H54 (cell line): Measurements from ENCODE around the gene CPB2.

ENCODE experiments used
- DNase-seq: peaks from one replicate; pipeline ENCODE4 v3.0.0; 2011; ENCODE audit warnings: low spot score, mixed read lengths; ENCODE audit not compliant: insufficient read length
- FAIRE-seq: peaks from 3 replicates; lab custom pipeline; 2011; peaks lifted over from hg19 to GRCh38; lab: Jason Lieb, UNC
- POLR2A ChIP-seq: IDR thresholded peaks from 2 replicates; pipeline ENCODE4 v1.6.1; 2011; ENCODE audit warnings: low read depth, mild to moderate bottlenecking, low read length

Gene CPB2

GRCh38 chr13:46032341-46032740, 72.5 kb downstream of the CPB2 start:
- TF ChIP-seq POLR2A: no peak
- DNase-seq: no peak
- FAIRE-seq: no peak

GRCh38 chr13:46031581-46032263, 73.1 kb downstream of the CPB2 start:
- no peak for TF ChIP-seq POLR2A
- no peak for FAIRE-seq
- no peak for DNase-seq

- no peak for TF ChIP-seq POLR2A
- DNase-seq: no peak
- FAIRE-seq: no peak
Measured at GRCh38 chr13:46025157-46025556, 79.7 kb downstream of the CPB2 start.

- no peak for DNase-seq
- no peak for FAIRE-seq
- no peak for TF ChIP-seq POLR2A
Measured at GRCh38 chr13:46022481-46022880, 82.4 kb downstream of the CPB2 start.

- FAIRE-seq (no peak), DNase-seq (no peak)
- no peak for TF ChIP-seq POLR2A
Measured at GRCh38 chr13:46016216-46016615, 88.6 kb downstream of the CPB2 start.

GRCh38 chr13:46015366-46015765, 89.5 kb downstream of the CPB2 start:
- DNase-seq (no peak), FAIRE-seq (no peak)
- TF ChIP-seq POLR2A: no peak

- FAIRE-seq (no peak), DNase-seq (no peak)
- TF ChIP-seq POLR2A: no peak
Measured at GRCh38 chr13:46012404-46012803, 92.4 kb downstream of the CPB2 start.

GRCh38 chr13:46010148-46010547, 94.7 kb downstream of the CPB2 start:
- DNase-seq (no peak), FAIRE-seq (no peak)
- TF ChIP-seq POLR2A: no peak

- TF ChIP-seq POLR2A: no peak
- DNase-seq: no peak
- no peak for FAIRE-seq
Measured at GRCh38 chr13:46008631-46009030, 96.2 kb downstream of the CPB2 start.

GRCh38 chr13:46006688-46007452, 98.0 kb downstream of the CPB2 start:
- TF ChIP-seq POLR2A: no peak
- DNase-seq: no peak

GRCh38 chr13:46004491-46004890, 100.3 kb downstream of the CPB2 start:
- FAIRE-seq (no peak), DNase-seq (no peak)
- no peak for TF ChIP-seq POLR2A

More at GRCh38 chr13:46006688-46007452, 98.0 kb downstream of the CPB2 start:
- no peak for FAIRE-seq
